ENCODE data around the gene CIRBP. TPM values are rescaled to one million over a fixed set of nuclear protein-coding genes. Genes with fewer than 3 reads are reported as not detected.

The CIRBP gene
- total and polyA plus RNA-seq, 2 of the 13 experiments (the other 11 are each of a cell fraction or from before 2014, with no cell fraction given): 133 to 140 TPM

DNA sequence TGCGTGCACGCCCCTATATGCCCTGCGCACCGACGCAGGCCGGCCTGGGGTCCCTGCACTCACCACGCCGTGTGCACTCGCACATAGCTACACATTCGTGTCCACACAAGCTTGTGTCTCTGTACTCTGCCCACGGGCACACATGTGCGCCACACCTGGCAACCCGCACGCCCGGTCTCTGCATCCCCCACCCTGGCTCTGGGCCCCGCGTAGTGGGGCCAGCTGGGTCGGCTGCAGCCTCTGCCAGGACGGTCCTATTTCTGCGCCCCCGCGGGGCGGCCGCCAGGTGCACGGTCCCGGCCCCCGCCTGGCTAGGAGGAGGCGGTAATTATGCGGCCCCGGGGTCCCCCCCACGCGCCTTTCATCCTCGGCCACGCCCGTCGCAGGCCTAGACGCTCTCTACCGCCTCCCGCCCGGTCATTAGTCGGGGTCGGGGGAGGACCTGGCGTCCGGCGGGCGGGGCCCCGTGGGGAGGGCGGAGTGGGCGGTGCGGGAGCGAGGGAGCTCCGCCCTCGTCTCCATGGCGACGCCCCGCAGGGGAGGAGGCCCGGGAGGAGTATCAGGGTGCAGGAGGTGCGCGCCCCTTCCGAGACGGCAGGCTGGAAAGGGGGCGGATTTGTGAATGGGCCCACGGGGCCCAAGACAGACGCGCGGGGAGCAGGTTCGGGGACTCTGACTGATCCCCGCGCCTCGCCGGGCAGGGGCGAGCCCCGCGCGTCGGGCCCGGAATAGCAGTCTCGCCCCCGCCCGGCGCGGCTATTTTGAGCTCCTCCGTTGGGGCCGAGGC is 2.8 kb upstream of the CIRBP start (continued):
- TF ChIP-seq, protein P1, sequence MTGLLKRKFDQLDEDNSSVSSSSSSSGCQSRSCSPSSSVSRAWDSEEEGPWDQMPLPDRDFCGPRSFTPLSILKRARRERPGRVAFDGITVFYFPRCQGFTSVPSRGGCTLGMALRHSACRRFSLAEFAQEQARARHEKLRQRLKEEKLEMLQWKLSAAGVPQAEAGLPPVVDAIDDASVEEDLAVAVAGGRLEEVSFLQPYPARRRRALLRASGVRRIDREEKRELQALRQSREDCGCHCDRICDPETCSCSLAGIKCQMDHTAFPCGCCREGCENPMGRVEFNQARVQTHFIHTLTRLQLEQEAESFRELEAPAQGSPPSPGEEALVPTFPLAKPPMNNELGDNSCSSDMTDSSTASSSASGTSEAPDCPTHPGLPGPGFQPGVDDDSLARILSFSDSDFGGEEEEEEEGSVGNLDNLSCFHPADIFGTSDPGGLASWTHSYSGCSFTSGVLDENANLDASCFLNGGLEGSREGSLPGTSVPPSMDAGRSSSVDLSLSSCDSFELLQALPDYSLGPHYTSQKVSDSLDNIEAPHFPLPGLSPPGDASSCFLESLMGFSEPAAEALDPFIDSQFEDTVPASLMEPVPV (CRISPR knock-in tag; IDR thresholded peaks at IDR 0.05): peak; percentile 67
- TF ChIP-seq KLF13 (CRISPR knock-in tag; IDR thresholded peaks at IDR 0.05) (no peak), ZBTB7A (CRISPR knock-in tag; IDR thresholded peaks at IDR 0.05) (peak; percentile 2; the same call in 1 of the 2 replicates), NR2F6 (IDR thresholded peaks at IDR 0.05) (no peak), NR2F6 (CRISPR knock-in tag; IDR thresholded peaks at IDR 0.05) (peak; percentile 65), FOXK1 (CRISPR knock-in tag; IDR thresholded peaks at IDR 0.05; ENCODE audit: borderline replicate concordance, low read depth) (0 out of 2 replicates have a peak, but pooled peaks have one; percentile 47), RFX1 (IDR thresholded peaks at IDR 0.05) (peak; percentile 83), ZNF331 (CRISPR knock-in tag; IDR thresholded peaks at IDR 0.05) (peak; percentile 31; the same call in 1 of the 2 replicates), ZEB1 (IDR thresholded peaks at IDR 0.05; ENCODE audit: insufficient replicate concordance, low read depth) (peak; percentile 22), KLF12 (CRISPR knock-in tag; IDR thresholded peaks at IDR 0.05; ENCODE audit: borderline replicate concordance) (peak; percentile 77; the same call in 1 of the 2 replicates), ARHGAP35 (CRISPR knock-in tag; IDR thresholded peaks at IDR 0.05; ENCODE audit: borderline replicate concordance) (no peak), PPARG (CRISPR knock-in tag; conservative IDR thresholded peaks at IDR 0.05) (0 out of 2 replicates have a peak, but pooled peaks have one; percentile 36), NR2F2 (IDR thresholded peaks at IDR 0.05; ENCODE audit: borderline replicate concordance, low read depth) (no peak; the same call in 1 of the 2 replicates), HNRNPK (IDR thresholded peaks at IDR 0.05; ENCODE audit: low read depth, low read length, poor library complexity, severe bottlenecking) (peak; percentile 78), ARNTL (CRISPR knock-in tag; IDR thresholded peaks at IDR 0.05) (peak; percentile 68)
- TF ChIP-seq, protein P2, sequence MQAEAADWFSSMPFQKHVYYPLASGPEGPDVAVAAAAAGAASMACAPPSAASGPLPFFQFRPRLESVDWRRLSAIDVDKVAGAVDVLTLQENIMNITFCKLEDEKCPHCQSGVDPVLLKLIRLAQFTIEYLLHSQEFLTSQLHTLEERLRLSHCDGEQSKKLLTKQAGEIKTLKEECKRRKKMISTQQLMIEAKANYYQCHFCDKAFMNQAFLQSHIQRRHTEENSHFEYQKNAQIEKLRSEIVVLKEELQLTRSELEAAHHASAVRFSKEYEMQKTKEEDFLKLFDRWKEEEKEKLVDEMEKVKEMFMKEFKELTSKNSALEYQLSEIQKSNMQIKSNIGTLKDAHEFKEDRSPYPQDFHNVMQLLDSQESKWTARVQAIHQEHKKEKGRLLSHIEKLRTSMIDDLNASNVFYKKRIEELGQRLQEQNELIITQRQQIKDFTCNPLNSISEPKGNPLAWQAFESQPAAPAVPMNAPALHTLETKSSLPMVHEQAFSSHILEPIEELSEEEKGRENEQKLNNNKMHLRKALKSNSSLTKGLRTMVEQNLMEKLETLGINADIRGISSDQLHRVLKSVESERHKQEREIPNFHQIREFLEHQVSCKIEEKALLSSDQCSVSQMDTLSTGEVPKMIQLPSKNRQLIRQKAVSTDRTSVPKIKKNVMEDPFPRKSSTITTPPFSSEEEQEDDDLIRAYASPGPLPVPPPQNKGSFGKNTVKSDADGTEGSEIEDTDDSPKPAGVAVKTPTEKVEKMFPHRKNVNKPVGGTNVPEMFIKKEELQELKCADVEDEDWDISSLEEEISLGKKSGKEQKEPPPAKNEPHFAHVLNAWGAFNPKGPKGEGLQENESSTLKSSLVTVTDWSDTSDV (CRISPR knock-in tag; IDR thresholded peaks at IDR 0.05): 0 out of 2 replicates have a peak, but pooled peaks have one; percentile 18
- TF ChIP-seq, protein P3, sequence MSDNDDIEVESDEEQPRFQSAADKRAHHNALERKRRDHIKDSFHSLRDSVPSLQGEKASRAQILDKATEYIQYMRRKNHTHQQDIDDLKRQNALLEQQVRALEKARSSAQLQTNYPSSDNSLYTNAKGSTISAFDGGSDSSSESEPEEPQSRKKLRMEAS (IDR thresholded peaks at IDR 0.05): peak; percentile 70
- TF ChIP-seq, protein P4, sequence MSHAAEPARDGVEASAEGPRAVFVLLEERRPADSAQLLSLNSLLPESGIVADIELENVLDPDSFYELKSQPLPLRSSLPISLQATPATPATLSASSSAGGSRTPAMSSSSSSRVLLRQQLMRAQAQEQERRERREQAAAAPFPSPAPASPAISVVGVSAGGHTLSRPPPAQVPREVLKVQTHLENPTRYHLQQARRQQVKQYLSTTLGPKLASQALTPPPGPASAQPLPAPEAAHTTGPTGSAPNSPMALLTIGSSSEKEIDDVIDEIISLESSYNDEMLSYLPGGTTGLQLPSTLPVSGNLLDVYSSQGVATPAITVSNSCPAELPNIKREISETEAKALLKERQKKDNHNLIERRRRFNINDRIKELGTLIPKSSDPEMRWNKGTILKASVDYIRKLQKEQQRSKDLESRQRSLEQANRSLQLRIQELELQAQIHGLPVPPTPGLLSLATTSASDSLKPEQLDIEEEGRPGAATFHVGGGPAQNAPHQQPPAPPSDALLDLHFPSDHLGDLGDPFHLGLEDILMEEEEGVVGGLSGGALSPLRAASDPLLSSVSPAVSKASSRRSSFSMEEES (CRISPR knock-in tag; IDR thresholded peaks at IDR 0.05): peak; percentile 61; the same call in 1 of the 2 replicates
- TF ChIP-seq, protein P5, sequence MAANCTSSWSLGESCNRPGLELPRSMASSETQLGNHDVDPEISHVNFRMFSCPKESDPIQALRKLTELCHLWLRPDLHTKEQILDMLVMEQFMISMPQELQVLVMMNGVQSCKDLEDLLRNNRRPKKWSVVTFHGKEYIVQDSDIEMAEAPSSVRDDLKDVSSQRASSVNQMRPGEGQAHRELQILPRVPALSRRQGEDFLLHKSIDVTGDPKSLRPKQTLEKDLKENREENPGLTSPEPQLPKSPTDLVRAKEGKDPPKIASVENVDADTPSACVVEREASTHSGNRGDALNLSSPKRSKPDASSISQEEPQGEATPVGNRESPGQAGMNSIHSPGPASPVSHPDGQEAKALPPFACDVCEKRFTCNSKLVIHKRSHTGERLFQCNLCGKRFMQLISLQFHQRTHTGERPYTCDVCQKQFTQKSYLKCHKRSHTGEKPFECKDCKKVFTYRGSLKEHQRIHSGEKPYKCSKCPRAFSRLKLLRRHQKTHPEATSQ (CRISPR knock-in tag; IDR thresholded peaks at IDR 0.05; ENCODE audit: borderline replicate concordance): peak; percentile 36; the same call in 1 of the 2 replicates

Measured in HepG2 (cell line).